Measurements from ENCODE around the gene IARS1.

- no peak for TF ChIP-seq POLR2AphosphoS5 (IDR thresholded peaks at IDR 0.05; ENCODE audit: borderline replicate concordance, low read depth, low read length)
- TF ChIP-seq EZH2 (IDR thresholded peaks at IDR 0.05) = no peak
These were observed 20.1 kb upstream of the IARS1 start for GRCh38 chr9:92313624-92314012.
